Mesenchymal stem cell (in vitro differentiated cells and primary cell): ENCODE results near the gene CHCHD3.
"Not testable (repeated sequence)": the region's sequence is repeated elsewhere in the genome, so short reads cannot be mapped to it uniquely, and the experiment has no call there.

Source experiments
- DNase-seq: peaks from one replicate; pipeline ENCODE4 v3.0.0-alpha.2; 2013
- H2AFZ ChIP-seq: one replicate; pipeline ENCODE4 v1.6.1; 2013; ENCODE audit warnings: low read depth, mild to moderate bottlenecking, control low read depth, inconsistent platforms, low read length, moderate library complexity
- H2AK5ac ChIP-seq: 2 replicates; pipeline ENCODE4 v1.6.1; 2013; ENCODE audit warnings: low read length, moderate library complexity, mild to moderate bottlenecking, inconsistent platforms; ENCODE audit not compliant: severe bottlenecking
- H2BK120ac ChIP-seq: one replicate; pipeline ENCODE4 v1.6.1; 2013; ENCODE audit warnings: low read depth, mild to moderate bottlenecking, inconsistent platforms, low read length, moderate library complexity
- H2BK12ac ChIP-seq, 2 experiments: one replicate each; pipeline ENCODE4 v1.6.1; 2013; ENCODE audit warnings: inconsistent platforms in 2 of 2, low read length in 2 of 2, mild to moderate bottlenecking in 2 of 2, moderate library complexity in 2 of 2, control low read depth in 1 of 2
- H2BK15ac ChIP-seq: one replicate; pipeline ENCODE4 v1.6.1; 2013; ENCODE audit warnings: mild to moderate bottlenecking, low read depth, inconsistent platforms; ENCODE audit not compliant: poor library complexity, severe bottlenecking
- H2BK5ac ChIP-seq: 2 replicates; pipeline ENCODE4 v1.6.1; 2013; ENCODE audit warnings: low read depth, mild to moderate bottlenecking, low read length, control low read depth, inconsistent platforms; ENCODE audit not compliant: poor library complexity, severe bottlenecking
- H3K14ac ChIP-seq, 2 experiments: one replicate each; pipeline ENCODE4 v1.6.1; 2013; ENCODE audit warnings: inconsistent platforms in 2 of 2, low read length in 2 of 2, control low read depth in 1 of 2, mild to moderate bottlenecking in 1 of 2, moderate library complexity in 1 of 2
- H3K18ac ChIP-seq, 2 experiments: one replicate each; pipeline ENCODE4 v1.6.1; 2013; ENCODE audit warnings: inconsistent platforms in 2 of 2, low read length in 2 of 2, control low read depth in 1 of 2, low read depth in 1 of 2, mild to moderate bottlenecking in 1 of 2
- H3K23ac ChIP-seq, 2 experiments: one replicate each; pipeline ENCODE4 v1.6.1; 2013; ENCODE audit warnings: inconsistent platforms in 2 of 2, low read length in 2 of 2, mild to moderate bottlenecking in 2 of 2, moderate library complexity in 2 of 2, control low read depth in 1 of 2
- H3K27ac ChIP-seq: 2 replicates; pipeline ENCODE4 v1.5.1; 2013; ENCODE audit warnings: mild to moderate bottlenecking, moderate library complexity, low read length, control low read depth, inconsistent platforms; ENCODE audit not compliant: poor library complexity, severe bottlenecking
- H3K27me3 ChIP-seq, 2 experiments: 2 replicates each; pipeline versions ENCODE4 v1.6.1 to v1.7.0; 2013; ENCODE audit warnings: low read length in 2 of 2, mild to moderate bottlenecking in 2 of 2, moderate library complexity in 2 of 2, control low read depth in 1 of 2, inconsistent platforms in 1 of 2; ENCODE audit not compliant: control insufficient read depth in 1 of 2, insufficient read depth in 1 of 2
- H3K36me3 ChIP-seq, 2 experiments: 2 replicates each; pipeline versions ENCODE4 v1.6.1 to v1.7.0; 2013; ENCODE audit warnings: low read length in 2 of 2, control low read depth in 1 of 2, inconsistent platforms in 1 of 2, low read depth in 1 of 2, mild to moderate bottlenecking in 1 of 2; ENCODE audit not compliant: insufficient read depth in 2 of 2, control insufficient read depth in 1 of 2
- H3K4ac ChIP-seq, 2 experiments: one replicate each; pipeline ENCODE4 v1.6.1; 2013; ENCODE audit warnings: inconsistent platforms in 2 of 2, low read length in 2 of 2, mild to moderate bottlenecking in 2 of 2, moderate library complexity in 2 of 2, control low read depth in 1 of 2, low read depth in 1 of 2
- H3K4me1 ChIP-seq: 2 replicates; pipeline ENCODE4 v1.6.1; 2013; ENCODE audit warnings: low read depth, low read length, control low read depth; ENCODE audit not compliant: control insufficient read depth, insufficient read depth
- H3K4me2 ChIP-seq: 2 replicates; pipeline ENCODE4 v1.6.1; 2013; ENCODE audit warnings: low read length, mild to moderate bottlenecking, inconsistent platforms; ENCODE audit not compliant: poor library complexity, severe bottlenecking
- H3K4me3 ChIP-seq, 2 experiments: 2 replicates each; pipeline versions ENCODE4 v1.5.1 to v1.7.0; 2013; ENCODE audit warnings: low read length in 2 of 2, mild to moderate bottlenecking in 2 of 2, control low read depth in 1 of 2, low read depth in 1 of 2; ENCODE audit not compliant: insufficient read depth in 1 of 2
- H3K79me1 ChIP-seq: replicated peaks from 2 replicates; pipeline ENCODE4 v1.6.1; 2013; ENCODE audit warnings: mild to moderate bottlenecking, control low read depth, low read length, inconsistent platforms; ENCODE audit not compliant: poor library complexity, severe bottlenecking
- H3K9ac ChIP-seq: 2 replicates; pipeline ENCODE4 v1.7.0; 2013; ENCODE audit warnings: mild to moderate bottlenecking, low read length, moderate library complexity
- H3K9me3 ChIP-seq: 2 replicates; pipeline ENCODE4 v1.7.0; 2013; ENCODE audit warnings: mild to moderate bottlenecking, low read length; ENCODE audit not compliant: control insufficient read depth
- H4K8ac ChIP-seq: one replicate; pipeline ENCODE4 v1.6.1; 2013; ENCODE audit warnings: inconsistent platforms, mild to moderate bottlenecking, low read length, moderate library complexity
- H4K91ac ChIP-seq: one replicate; pipeline ENCODE4 v1.6.1; 2013; ENCODE audit warnings: mild to moderate bottlenecking, low read length, inconsistent platforms
- WGBS: methylation state at CpG from one replicate; pipeline ENCODE4 v1.1.7; 2013; ENCODE audit warnings: mixed read lengths; 5-methylcytosine and 5-hydroxymethylcytosine counted together

Gene CHCHD3

DNA sequence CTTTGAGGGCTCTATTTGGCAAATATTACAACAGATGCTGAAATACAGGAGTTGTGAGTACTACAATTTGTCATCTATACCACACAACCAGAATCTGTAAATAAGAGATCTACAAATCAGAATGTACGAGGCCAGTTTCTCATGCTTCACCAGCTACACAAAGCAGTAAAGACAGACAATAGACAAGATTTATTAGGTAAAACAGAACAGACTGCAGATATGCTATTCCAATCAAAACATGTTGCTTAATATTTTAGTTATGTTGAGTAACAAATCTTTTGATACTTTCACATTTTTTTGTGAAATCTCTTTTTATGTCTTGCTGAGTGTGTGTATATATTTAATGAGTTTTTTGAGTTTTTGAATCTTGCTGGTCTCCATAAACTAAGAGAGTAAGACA, 109.1 kb downstream of the CHCHD3 start:
- Histone ChIP-seq H3K4me1 (no peaks in the 10 kb centered on the region), H3K4ac (no peak overlapping the region), H4K91ac (no peak overlapping the region), H2BK5ac (no peak overlapping the region), H3K27me3 (no peaks in the 10 kb centered on the region), H3K9me3 (no peaks in the 10 kb centered on the region), H2AFZ (no peak overlapping the region), H3K14ac (no peak overlapping the region), H2BK12ac (no peak overlapping the region), H2BK120ac (no peak overlapping the region), H3K4me2 (no peak overlapping the region), H2BK15ac (no peak overlapping the region), H3K36me3 (peaks cover 0 to 23% of the 10 kb centered on the region in 2 experiments), H2AK5ac (no peak overlapping the region), H4K8ac (no peak overlapping the region), H3K9ac (no peak overlapping the region), H3K27ac (no peak overlapping the region), H3K18ac (no peak overlapping the region), H3K23ac (no peak overlapping the region), H3K4me3 (no peak overlapping the region), H3K79me1 (peaks cover 18% of the 10 kb centered on the region)
- WGBS, result no CpG with 5 or more reads among the region's 1 CpG
- DNase-seq, result no peak

DNA sequence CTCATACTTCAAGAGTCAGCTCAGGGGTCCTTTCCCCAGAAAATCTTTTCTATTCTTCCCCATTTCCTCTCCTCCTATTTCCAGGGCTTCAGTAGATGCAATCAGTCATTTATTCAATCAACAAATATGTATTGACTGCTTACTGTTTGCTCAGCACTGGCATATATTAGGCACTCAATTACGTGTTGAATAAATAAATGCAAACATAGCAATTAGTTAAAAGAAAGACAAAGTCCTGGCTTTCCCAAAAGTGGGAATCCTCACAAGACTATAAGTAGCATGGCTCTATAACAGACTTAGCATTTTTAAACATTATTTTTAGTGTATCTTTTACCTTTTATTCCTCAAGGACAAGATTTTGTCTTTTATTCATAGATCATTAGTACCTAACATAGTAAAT, 111.6 kb downstream of the CHCHD3 start:
- WGBS, result 100% methylated on average over 1 of the region's 1 CpG
- peaks cover 0 to 23% of the 10 kb centered on the region in 2 experiments for H3K36me3 ChIP-seq

DNA sequence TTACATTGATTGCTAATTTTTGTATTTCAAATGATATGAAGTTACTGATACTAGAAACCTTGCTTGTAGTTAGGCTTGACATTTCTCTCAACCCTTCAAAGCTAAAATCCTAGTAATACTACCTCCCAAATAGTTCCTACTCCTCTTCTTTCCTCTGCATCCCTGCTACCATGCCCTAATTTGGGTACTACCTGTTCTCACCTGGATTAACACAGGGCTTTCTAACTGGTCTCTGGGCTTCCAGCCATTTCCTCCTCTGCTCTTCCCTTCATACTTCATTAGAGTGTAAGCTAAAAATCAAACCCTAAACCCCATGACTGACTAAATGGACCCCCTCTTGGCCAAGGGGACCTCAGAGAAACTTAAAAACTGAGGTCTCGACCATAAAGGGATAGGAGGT, 112.4 kb downstream of the CHCHD3 start:
- H2BK12ac ChIP-seq, result no peak overlapping the region
- H4K8ac ChIP-seq, result no peak overlapping the region
- no peak for DNase-seq
- no peak overlapping the region for H2BK120ac ChIP-seq
- peaks cover 21% of the 10 kb centered on the region for H3K79me1 ChIP-seq
- WGBS, result 100% methylated on average over 1 of the region's 1 CpG
- peaks cover 3% of the 10 kb centered on the region for H3K4me1 ChIP-seq
- no peak overlapping the region for H3K27ac ChIP-seq
- H3K4ac ChIP-seq, result no peak overlapping the region
- no peak overlapping the region for H3K14ac ChIP-seq
- H2AFZ ChIP-seq, result no peak overlapping the region
- H3K36me3 ChIP-seq, result peaks cover 0 to 23% of the 10 kb centered on the region in 2 experiments
- H3K9ac ChIP-seq, result no peak overlapping the region
- no peak overlapping the region for H3K4me2 ChIP-seq
- no peak overlapping the region for H2AK5ac ChIP-seq
- H3K27me3 ChIP-seq, result no peaks in the 10 kb centered on the region
- no peak overlapping the region for H2BK5ac ChIP-seq
- no peak overlapping the region for H4K91ac ChIP-seq
- no peak overlapping the region for H2BK15ac ChIP-seq
- no peak overlapping the region for H3K4me3 ChIP-seq
- H3K9me3 ChIP-seq, result no peaks in the 10 kb centered on the region
- H3K18ac ChIP-seq, result no peak overlapping the region
- no peak overlapping the region for H3K23ac ChIP-seq

More for the DNA sequence above, 111.6 kb downstream of the CHCHD3 start:
- Histone ChIP-seq H3K18ac (no peak overlapping the region), H3K14ac (no peak overlapping the region), H3K23ac (no peak overlapping the region), H2BK120ac (no peak overlapping the region), H3K79me1 (peaks cover 20% of the 10 kb centered on the region), H4K91ac (no peak overlapping the region), H2AK5ac (no peak overlapping the region), H3K4ac (no peak overlapping the region), H2BK15ac (no peak overlapping the region), H3K27ac (no peak overlapping the region), H3K9me3 (no peaks in the 10 kb centered on the region), H4K8ac (no peak overlapping the region), H3K4me2 (no peak overlapping the region), H3K27me3 (no peaks in the 10 kb centered on the region), H2BK12ac (no peak overlapping the region), H3K4me1 (peaks cover 3% of the 10 kb centered on the region), H2BK5ac (no peak overlapping the region), H3K4me3 (no peak overlapping the region), H2AFZ (no peak overlapping the region), H3K9ac (no peak overlapping the region)
- DNase-seq, result no peak

DNA sequence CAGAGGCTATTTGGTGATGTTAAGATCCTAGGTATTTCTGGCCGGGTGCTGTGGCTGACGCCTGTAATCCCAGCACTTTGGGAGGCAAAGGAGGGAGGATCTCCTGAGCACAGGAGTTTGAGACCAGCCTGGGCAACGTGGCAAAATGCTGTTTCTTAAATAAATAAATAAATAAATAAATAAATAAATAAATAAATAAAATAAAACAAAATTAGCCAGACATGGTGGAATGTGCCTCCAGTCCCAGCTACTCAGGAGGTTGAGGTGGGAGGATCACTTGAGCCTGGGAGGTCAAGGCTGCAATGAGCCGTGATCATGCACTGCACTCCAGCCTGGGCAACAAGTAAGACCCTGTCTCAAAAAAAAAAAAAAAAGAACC, 114.4 kb downstream of the CHCHD3 start:
- not testable (repeated sequence) for H3K27ac ChIP-seq, H3K27me3 ChIP-seq, H3K4me1 ChIP-seq, H2BK12ac ChIP-seq, H3K9ac ChIP-seq, H2BK15ac ChIP-seq, H3K4ac ChIP-seq, H3K9me3 ChIP-seq, H4K8ac ChIP-seq, H3K4me2 ChIP-seq, H2BK5ac ChIP-seq, H3K4me3 ChIP-seq, H3K36me3 ChIP-seq, H2BK120ac ChIP-seq, H2AK5ac ChIP-seq, DNase-seq, H3K14ac ChIP-seq, H3K18ac ChIP-seq, H2AFZ ChIP-seq, H4K91ac ChIP-seq, H3K23ac ChIP-seq
- H3K79me1 ChIP-seq, result peaks cover 25% of the 10 kb centered on the region
- 100% methylated on average over 1 of the region's 4 CpGs for WGBS
